GM13977 (cell line): ENCODE results near the gene VPS37D.
"Not testable (repeated sequence)": the region's sequence is repeated elsewhere in the genome, so short reads cannot be mapped to it uniquely, and the experiment has no call there.

ENCODE experiments used
- DNase-seq: peaks from one replicate; pipeline ENCODE4 v3.0.0; 2012; ENCODE audit warnings: low spot score
- CTCF ChIP-seq: IDR thresholded peaks from 2 replicates; pipeline ENCODE4 v1.5.1; 2012; ENCODE audit warnings: mild to moderate bottlenecking, control low read depth; ENCODE audit not compliant: insufficient read depth; ENCODE audit errors: extremely low read depth, missing control alignments
- in situ Hi-C: fragments of 300-500 bp; cut with MboI; formaldehyde crosslinking; loops from one replicate; pipeline ENCODE4 v1.12.0; 2022; ENCODE audit warnings: low sequenced_read_pairs, low pct_unique_long_range_greater_than_20kb, mixed read lengths, inconsistent platforms; ENCODE audit not compliant: unreplicated experiment

The VPS37D gene

GRCh38 chr7:73652541-73652949 is 15.1 kb upstream of the VPS37D start:
- in situ Hi-C loops, result no loop called here
- no peak for DNase-seq
- no peak for TF ChIP-seq CTCF

GRCh38 chr7:73655309-73655708 is 12.3 kb upstream of the VPS37D start:
- in situ Hi-C loops, DNase-seq: not testable (repeated sequence)

GRCh38 chr7:73659983-73660382 is 7.6 kb upstream of the VPS37D start:
- in situ Hi-C loops, result no loop called here
- DNase-seq, result no peak
- TF ChIP-seq CTCF, result no peak

- DNase-seq, in situ Hi-C loops: not testable (repeated sequence)
Measured at GRCh38 chr7:73660594-73660993, 7.0 kb upstream of the VPS37D start.

- TF ChIP-seq CTCF, result no peak
- in situ Hi-C loops, result no loop called here
Measured at GRCh38 chr7:73663033-73663432, 4.6 kb upstream of the VPS37D start.

GRCh38 chr7:73668103-73668885 is 663 bp downstream of the VPS37D start:
- in situ Hi-C loops, result no loop called here
- TF ChIP-seq CTCF, result no peak
- DNase-seq, result peak; percentile 49

More at GRCh38 chr7:73663033-73663432, 4.6 kb upstream of the VPS37D start:
- no peak for DNase-seq

- peak; percentile 49 for DNase-seq
- in situ Hi-C loops, result no loop called here
- no peak for TF ChIP-seq CTCF
Measured at GRCh38 chr7:73668886-73669230, 1.2 kb downstream of the VPS37D start.

- in situ Hi-C loops, result no loop called here
- no peak for DNase-seq
Measured at GRCh38 chr7:73669288-73669701, 1.7 kb downstream of the VPS37D start.

More at GRCh38 chr7:73669288-73669701, 1.7 kb downstream of the VPS37D start:
- no peak for TF ChIP-seq CTCF
